HG03108 (cell line): ENCODE data around the gene ELMOD1.

Experiments used
- ATAC-seq: cut with Tn5 transposase; IDR thresholded peaks from one replicate; pipeline ENCODE4 v1.9.1; 2021; ENCODE audit warnings: moderate library complexity; ENCODE audit not compliant: unreplicated experiment

ELMOD1 gene

GRCh38 chr11:107683061-107683460 is 92.1 kb downstream of the ELMOD1 start:
- no peak for ATAC-seq

GRCh38 chr11:107683807-107684206 is 92.9 kb downstream of the ELMOD1 start:
- no peak for ATAC-seq

- ATAC-seq: no peak
Observed at GRCh38 chr11:107688322-107688918, 97.5 kb downstream of the ELMOD1 start.

GRCh38 chr11:107689317-107690202 is 98.6 kb downstream of the ELMOD1 start:
- no peak for ATAC-seq

GRCh38 chr11:107691000-107691750 is 100.2 kb downstream of the ELMOD1 start:
- no peak for ATAC-seq

- no peak for ATAC-seq
Observed at GRCh38 chr11:107695446-107695845, 104.5 kb downstream of the ELMOD1 start.

GRCh38 chr11:107696140-107696539 is 105.2 kb downstream of the ELMOD1 start:
- ATAC-seq: no peak

GRCh38 chr11:107697291-107697690 is 106.3 kb downstream of the ELMOD1 start:
- no peak for ATAC-seq

GRCh38 chr11:107699371-107700285 is 108.7 kb downstream of the ELMOD1 start:
- ATAC-seq: no peak

- no peak for ATAC-seq
Observed at GRCh38 chr11:107702109-107702660, 111.2 kb downstream of the ELMOD1 start.

- ATAC-seq: no peak
Observed at GRCh38 chr11:107702723-107703122, 111.8 kb downstream of the ELMOD1 start.

- no peak for ATAC-seq
Observed at GRCh38 chr11:107704451-107704850, 113.5 kb downstream of the ELMOD1 start.

- no peak for ATAC-seq
Observed at GRCh38 chr11:107705027-107705426, 114.1 kb downstream of the ELMOD1 start.

- no peak for ATAC-seq
Observed at GRCh38 chr11:107706531-107706930, 115.6 kb downstream of the ELMOD1 start.

- no peak for ATAC-seq
Observed at GRCh38 chr11:107707215-107707671, 116.3 kb downstream of the ELMOD1 start.

GRCh38 chr11:107707807-107708206 is 116.9 kb downstream of the ELMOD1 start:
- no peak for ATAC-seq

GRCh38 chr11:107708792-107709191 is 117.8 kb downstream of the ELMOD1 start:
- no peak for ATAC-seq

- no peak for ATAC-seq
Observed at GRCh38 chr11:107710301-107710700, 119.4 kb downstream of the ELMOD1 start.

GRCh38 chr11:107711861-107712755 is 121.2 kb downstream of the ELMOD1 start, which contains the start of gene SLN:
Gene SLN (minus strand): TSS chr11:107712056.
- no peak for ATAC-seq
